GM20000 (cell line): ENCODE measurements around the gene DAB2IP.

ENCODE experiments used
- DNase-seq: peaks from one replicate; pipeline ENCODE4 v3.0.0; 2012; ENCODE audit warnings: low spot score
- TF ChIP-seq, protein P1 (sequence below): IDR thresholded peaks from 2 replicates; pipeline ENCODE4 v1.5.1; 2012; ENCODE audit warnings: mild to moderate bottlenecking, control low read depth; ENCODE audit errors: extremely low read depth, missing control alignments

The DAB2IP gene

DNA sequence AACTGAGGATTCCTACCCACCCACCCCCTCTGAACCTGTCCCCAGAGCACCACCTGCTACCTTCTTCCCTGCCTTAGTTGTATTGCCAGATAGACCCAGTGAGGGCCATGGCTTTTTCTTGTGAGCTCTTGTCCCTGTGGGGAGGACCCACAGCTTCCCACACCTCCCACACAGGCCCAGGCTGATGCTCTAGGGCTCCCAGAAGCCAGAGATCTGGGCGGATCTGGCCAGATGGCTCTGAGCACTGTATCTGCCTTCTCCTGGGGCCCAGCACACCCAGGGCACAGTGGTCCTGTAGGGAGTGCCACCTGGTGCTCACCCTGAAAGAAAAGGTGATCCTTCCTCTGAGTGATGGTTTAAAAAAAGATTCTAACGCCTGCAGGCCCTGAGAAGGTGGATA is 131.7 kb downstream of the DAB2IP start:
- no peak for DNase-seq
- TF ChIP-seq, protein P1, sequence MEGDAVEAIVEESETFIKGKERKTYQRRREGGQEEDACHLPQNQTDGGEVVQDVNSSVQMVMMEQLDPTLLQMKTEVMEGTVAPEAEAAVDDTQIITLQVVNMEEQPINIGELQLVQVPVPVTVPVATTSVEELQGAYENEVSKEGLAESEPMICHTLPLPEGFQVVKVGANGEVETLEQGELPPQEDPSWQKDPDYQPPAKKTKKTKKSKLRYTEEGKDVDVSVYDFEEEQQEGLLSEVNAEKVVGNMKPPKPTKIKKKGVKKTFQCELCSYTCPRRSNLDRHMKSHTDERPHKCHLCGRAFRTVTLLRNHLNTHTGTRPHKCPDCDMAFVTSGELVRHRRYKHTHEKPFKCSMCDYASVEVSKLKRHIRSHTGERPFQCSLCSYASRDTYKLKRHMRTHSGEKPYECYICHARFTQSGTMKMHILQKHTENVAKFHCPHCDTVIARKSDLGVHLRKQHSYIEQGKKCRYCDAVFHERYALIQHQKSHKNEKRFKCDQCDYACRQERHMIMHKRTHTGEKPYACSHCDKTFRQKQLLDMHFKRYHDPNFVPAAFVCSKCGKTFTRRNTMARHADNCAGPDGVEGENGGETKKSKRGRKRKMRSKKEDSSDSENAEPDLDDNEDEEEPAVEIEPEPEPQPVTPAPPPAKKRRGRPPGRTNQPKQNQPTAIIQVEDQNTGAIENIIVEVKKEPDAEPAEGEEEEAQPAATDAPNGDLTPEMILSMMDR, result no peak

DNA sequence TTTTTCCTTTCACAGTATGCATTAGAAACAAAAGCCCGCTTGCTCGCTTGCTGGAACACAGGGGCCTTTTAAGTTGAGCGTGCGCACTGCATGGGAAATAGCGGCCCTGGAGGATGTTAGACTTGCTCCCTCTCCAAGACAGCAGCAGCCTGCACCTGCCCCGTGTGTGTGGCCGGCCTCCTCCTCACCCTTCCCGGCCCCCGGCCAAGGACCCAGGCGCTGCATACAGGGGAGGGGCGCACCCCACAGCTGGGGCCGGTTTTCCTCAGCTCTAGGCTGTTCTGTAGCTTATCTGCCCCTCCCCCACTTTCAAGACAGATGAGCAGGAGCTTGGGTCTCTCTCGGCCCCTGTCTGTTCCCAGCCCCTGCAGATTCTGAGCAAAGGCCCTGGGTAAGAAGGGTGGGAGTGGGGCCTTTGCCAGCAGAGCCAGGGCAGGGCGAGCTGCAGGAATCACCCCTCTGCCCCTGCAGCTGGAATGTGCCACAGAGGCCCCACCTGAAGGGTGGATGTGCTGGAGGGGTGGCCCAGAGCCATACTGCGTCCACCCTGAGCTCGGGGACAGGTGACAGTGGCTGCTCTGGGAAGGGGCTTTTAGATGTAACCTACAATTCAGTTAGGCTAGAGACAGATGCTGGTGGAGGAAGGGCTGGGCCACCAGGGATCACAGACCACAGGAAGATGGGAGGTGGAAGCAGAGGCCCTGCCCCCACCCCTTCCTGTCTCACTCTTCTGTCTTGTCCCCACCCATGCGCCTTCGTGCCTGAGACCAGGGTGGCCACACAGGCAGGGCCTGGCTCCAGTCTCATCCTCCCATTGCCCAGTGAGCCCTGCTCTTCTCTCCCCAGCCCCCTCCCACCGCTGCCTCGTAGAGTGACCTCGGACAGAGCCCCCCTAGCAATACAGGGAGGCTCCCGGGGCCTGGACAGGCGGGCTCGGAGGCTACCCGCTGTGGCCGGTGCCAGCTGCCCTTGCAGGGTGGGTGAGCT is 132.4 kb downstream of the DAB2IP start:
- no peak for DNase-seq
- TF ChIP-seq, protein P1, result no peak

DNA sequence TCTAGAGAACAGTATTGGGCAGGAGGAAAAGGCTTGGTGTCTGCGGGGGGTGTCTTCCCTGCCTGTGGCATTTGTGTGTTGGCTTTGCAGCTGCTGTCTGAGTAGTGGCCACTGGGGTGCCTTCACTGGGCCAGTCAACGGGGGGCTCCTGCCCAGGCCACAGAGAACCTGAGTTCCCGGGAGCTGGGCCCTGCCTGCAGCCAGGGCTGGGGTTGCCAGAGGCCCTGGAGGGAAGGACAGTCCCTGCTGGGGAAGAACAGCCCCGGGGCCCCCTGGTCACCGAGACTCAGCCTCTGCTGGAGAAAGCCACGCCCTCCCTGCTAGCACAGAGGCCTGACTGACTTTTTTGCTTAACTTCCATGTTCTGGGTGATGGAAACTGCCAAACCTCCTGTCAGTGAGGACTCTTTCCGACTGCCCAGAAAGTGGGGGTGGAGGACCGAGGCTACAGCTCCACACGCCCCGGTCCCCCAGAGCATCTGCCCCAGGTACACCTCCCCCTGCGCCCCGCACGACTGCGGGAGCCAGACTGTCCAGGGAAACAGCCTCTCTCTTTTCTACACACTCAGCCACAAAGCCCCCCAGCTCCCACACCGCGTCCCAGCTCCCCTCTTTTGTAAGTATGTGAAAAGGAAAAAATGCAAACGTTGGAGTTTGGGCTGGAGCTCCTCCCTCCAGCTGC is 133.4 kb downstream of the DAB2IP start:
- TF ChIP-seq, protein P1, result no peak
- DNase-seq, result no peak

DNA sequence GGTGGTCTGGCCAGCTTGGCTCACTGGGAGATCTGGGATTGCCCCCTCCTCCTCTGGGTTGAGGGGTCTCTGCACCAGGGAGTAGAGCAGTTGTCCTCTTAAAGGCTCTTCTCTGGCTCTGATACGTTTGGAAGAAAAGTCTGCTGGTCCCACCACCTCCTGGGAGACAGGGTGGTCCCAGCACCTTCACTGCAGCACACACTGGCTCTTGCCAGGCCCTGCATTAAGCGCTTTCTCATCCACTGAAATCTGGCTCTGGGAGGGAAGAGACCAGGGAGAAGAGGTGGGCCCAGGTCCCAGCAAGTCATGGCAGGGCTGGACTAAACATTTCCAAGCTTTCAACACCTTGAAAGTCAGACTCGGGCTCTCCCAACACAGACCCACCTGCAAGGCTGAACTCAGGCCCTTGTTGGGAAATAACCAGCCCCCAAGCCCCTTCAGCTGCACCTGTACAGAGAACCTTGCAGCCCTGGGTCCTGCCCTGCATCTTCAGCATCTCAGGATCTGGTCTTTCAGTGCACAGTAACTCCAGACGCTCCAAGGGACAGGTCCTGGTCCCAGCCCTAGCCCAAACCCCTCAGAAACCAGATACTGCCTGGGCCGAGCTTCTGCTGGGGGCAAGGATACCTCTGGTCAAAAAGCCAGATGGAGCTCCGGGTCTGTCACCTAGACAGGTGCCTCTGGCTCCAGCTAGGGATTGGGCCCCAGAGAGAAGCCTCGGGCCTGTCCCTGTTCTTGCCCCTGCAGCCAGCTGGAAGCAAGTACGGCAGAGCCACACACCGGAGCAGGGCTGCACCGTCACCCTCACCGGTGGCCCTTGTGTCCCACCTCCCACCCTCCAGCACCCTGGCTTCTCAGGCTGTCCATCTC is 134.5 kb downstream of the DAB2IP start:
- DNase-seq, result no peak
- TF ChIP-seq, protein P1, result no peak

DNA sequence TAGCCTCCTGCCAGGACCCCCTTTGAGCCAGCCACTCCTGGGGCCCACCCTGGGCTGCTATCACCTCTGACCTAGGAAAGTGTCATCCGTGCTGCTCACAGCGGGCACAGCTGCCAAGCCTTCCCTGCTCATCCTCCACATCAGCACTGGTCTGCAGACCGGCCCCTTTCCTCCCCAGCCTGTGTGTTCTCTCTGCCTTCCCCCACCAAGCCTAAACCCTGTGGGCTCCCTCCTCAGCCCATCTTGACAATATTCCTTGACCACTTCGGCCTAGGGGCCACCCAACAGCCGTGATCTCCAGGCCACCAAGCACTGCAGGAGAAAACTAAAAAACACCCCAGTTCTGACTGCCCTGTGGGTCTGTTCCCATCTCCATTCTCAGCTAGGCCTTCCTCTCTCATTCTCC is 135.1 kb downstream of the DAB2IP start:
- TF ChIP-seq, protein P1, result no peak
- DNase-seq, result no peak

DNA sequence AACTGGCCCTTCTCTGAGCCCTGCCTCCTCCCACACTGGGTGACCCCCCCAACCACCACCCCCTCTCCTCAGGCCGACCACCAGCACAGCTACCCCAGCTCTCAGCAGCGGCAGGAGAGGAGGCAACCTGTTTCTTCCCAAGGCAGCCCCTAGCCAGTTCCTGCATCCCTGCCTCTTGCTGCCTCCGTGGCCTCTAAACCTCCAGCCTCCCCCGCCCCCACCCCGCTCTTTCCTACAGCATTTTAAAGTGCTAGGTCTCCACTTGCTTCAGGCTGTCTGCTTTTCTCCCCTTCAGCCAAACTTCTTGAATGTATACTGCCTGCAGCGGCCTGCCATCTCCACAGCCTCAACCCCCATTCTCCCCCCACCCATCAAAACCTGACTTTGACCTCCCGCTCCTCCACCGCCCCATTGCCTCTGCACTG is 135.6 kb downstream of the DAB2IP start:
- TF ChIP-seq, protein P1, result no peak
- DNase-seq, result no peak
